H1 (cell line): Measurements from ENCODE around the gene PMM2. TPM values are rescaled to one million over a fixed set of nuclear protein-coding genes. Genes with fewer than 3 reads are reported as not detected.

ENCODE experiments used
- CTBP2 ChIP-seq: IDR thresholded peaks from 2 replicates; pipeline ENCODE4 v1.7.0; 2011; ENCODE audit warnings: borderline replicate concordance, mild to moderate bottlenecking, moderate library complexity, mixed read lengths, low read length; ENCODE audit not compliant: insufficient read depth, insufficient read length
- NANOG ChIP-seq: IDR thresholded peaks from 2 replicates; pipeline ENCODE4 v1.6.1; 2011; ENCODE audit warnings: low read length, low read depth, mild to moderate bottlenecking, inconsistent platforms; ENCODE audit not compliant: insufficient read depth, poor library complexity, severe bottlenecking
- SP4 ChIP-seq: IDR thresholded peaks from 2 replicates; pipeline ENCODE4 v1.6.1; 2012; ENCODE audit warnings: low read length, inconsistent platforms
- polyA plus RNA-seq, 7 experiments: library from polyadenylated mRNA; depleted of rRNA in 3 of 7; stranded (reverse) in 5 of 7; unstranded in 2 of 7; fragments of >200 nt in 5 of 7; fragments of 200-250 nt in 2 of 7; gene quantifications; 1 replicate in 5 of 7; 2 replicates in 1 of 7; 4 replicates in 1 of 7; pipeline versions ENCODE4 v1.2.1 to v1.2.3, GENCODE V29; 2011 to 2013; ENCODE audit warnings: missing spikeins in 2 of 7, mixed read lengths in 2 of 7
- total RNA-seq: library from RNA; stranded (reverse); fragmentation: NEBNext Ultra II Directional; extraction: Animal tissue kit (Norgen Biotek cat#: 25700); gene quantifications from 2 replicates; pipeline ENCODE4 v1.2.1, GENCODE V29; 2021
- TF ChIP-seq, protein P1 (sequence below): fragments of 300-600 bp; sonication (generic); IDR thresholded peaks from 2 replicates; pipeline ENCODE4 v1.7.1; 2012; ENCODE audit warnings: low read length, moderate library complexity, mild to moderate bottlenecking, inconsistent platforms; ENCODE audit not compliant: insufficient replicate concordance

The PMM2 gene
- total and polyA plus RNA-seq, 2 of the 8 experiments (the other 6 are each of a cell fraction or from before 2014, with no cell fraction given), result 26.2 to 49.4 TPM

DNA sequence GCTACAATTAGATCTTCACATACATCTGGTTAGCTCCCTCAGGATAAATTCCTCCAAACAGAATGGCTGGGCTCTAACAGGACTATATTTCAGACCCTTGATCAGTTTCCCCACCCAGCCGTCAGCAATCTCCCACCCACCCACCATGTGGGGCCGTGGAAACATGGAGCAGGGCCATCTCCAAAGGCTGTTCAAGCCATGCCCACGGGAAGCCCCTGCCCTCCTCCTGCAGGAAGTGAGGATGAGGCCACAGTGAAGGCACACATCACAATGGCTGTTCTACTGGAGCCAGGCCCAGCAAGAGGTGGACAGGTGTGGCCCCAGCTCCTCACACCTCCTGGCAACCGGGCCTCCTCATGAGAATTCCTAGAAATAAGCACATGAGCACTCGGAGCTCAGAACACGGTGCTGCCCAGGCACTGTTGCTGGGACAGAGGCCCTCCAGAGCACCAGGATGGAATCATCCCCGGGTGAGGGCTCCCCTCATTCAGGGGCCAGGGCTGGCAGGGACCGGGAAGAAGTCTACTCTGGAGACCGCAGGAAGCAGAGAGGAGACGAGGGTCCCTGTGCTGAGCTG lies 84.5 kb downstream of the PMM2 start, which contains the start of gene LITAFD (continued):
- TF ChIP-seq, protein P1, sequence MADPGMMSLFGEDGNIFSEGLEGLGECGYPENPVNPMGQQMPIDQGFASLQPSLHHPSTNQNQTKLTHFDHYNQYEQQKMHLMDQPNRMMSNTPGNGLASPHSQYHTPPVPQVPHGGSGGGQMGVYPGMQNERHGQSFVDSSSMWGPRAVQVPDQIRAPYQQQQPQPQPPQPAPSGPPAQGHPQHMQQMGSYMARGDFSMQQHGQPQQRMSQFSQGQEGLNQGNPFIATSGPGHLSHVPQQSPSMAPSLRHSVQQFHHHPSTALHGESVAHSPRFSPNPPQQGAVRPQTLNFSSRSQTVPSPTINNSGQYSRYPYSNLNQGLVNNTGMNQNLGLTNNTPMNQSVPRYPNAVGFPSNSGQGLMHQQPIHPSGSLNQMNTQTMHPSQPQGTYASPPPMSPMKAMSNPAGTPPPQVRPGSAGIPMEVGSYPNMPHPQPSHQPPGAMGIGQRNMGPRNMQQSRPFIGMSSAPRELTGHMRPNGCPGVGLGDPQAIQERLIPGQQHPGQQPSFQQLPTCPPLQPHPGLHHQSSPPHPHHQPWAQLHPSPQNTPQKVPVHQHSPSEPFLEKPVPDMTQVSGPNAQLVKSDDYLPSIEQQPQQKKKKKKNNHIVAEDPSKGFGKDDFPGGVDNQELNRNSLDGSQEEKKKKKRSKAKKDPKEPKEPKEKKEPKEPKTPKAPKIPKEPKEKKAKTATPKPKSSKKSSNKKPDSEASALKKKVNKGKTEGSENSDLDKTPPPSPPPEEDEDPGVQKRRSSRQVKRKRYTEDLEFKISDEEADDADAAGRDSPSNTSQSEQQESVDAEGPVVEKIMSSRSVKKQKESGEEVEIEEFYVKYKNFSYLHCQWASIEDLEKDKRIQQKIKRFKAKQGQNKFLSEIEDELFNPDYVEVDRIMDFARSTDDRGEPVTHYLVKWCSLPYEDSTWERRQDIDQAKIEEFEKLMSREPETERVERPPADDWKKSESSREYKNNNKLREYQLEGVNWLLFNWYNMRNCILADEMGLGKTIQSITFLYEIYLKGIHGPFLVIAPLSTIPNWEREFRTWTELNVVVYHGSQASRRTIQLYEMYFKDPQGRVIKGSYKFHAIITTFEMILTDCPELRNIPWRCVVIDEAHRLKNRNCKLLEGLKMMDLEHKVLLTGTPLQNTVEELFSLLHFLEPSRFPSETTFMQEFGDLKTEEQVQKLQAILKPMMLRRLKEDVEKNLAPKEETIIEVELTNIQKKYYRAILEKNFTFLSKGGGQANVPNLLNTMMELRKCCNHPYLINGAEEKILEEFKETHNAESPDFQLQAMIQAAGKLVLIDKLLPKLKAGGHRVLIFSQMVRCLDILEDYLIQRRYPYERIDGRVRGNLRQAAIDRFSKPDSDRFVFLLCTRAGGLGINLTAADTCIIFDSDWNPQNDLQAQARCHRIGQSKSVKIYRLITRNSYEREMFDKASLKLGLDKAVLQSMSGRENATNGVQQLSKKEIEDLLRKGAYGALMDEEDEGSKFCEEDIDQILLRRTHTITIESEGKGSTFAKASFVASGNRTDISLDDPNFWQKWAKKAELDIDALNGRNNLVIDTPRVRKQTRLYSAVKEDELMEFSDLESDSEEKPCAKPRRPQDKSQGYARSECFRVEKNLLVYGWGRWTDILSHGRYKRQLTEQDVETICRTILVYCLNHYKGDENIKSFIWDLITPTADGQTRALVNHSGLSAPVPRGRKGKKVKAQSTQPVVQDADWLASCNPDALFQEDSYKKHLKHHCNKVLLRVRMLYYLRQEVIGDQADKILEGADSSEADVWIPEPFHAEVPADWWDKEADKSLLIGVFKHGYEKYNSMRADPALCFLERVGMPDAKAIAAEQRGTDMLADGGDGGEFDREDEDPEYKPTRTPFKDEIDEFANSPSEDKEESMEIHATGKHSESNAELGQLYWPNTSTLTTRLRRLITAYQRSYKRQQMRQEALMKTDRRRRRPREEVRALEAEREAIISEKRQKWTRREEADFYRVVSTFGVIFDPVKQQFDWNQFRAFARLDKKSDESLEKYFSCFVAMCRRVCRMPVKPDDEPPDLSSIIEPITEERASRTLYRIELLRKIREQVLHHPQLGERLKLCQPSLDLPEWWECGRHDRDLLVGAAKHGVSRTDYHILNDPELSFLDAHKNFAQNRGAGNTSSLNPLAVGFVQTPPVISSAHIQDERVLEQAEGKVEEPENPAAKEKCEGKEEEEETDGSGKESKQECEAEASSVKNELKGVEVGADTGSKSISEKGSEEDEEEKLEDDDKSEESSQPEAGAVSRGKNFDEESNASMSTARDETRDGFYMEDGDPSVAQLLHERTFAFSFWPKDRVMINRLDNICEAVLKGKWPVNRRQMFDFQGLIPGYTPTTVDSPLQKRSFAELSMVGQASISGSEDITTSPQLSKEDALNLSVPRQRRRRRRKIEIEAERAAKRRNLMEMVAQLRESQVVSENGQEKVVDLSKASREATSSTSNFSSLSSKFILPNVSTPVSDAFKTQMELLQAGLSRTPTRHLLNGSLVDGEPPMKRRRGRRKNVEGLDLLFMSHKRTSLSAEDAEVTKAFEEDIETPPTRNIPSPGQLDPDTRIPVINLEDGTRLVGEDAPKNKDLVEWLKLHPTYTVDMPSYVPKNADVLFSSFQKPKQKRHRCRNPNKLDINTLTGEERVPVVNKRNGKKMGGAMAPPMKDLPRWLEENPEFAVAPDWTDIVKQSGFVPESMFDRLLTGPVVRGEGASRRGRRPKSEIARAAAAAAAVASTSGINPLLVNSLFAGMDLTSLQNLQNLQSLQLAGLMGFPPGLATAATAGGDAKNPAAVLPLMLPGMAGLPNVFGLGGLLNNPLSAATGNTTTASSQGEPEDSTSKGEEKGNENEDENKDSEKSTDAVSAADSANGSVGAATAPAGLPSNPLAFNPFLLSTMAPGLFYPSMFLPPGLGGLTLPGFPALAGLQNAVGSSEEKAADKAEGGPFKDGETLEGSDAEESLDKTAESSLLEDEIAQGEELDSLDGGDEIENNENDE, result no peak
- TF ChIP-seq SP4, result no peak
- TF ChIP-seq CTBP2, result no peak
- TF ChIP-seq NANOG, result no peak
